Sigmoid colon (tissue), 4 donors: ENCODE results near the gene TUFM.

Experiments used
- EP300 ChIP-seq, 4 donors: sonication (generic); formaldehyde crosslinking; IDR thresholded peaks; one replicate each; pipeline ENCODE4 v1.6.1; 2017; ENCODE audit warnings: antibody characterized with exemption in 4 of 4
- POLR2A ChIP-seq, 2 donors: fragments of 450-650 bp; IDR thresholded peaks; one replicate each; pipeline ENCODE4 v1.6.1; 2016; ENCODE audit warnings: antibody characterized with exemption in 2 of 2, mild to moderate bottlenecking in 2 of 2, moderate library complexity in 2 of 2
- TF ChIP-seq, protein P1 (sequence below), 4 experiments: fragments of 450-650 bp in 3 of 4; fragments of 200-600 bp in 1 of 4; IDR thresholded peaks; one replicate each; pipeline ENCODE4 v1.5.1; 2016 to 2019; ENCODE audit warnings: antibody characterized with exemption in 4 of 4, mild to moderate bottlenecking in 3 of 4, moderate library complexity in 2 of 4

GRCh38 chr16:28869201-28869600, 23.1 kb upstream of the TUFM start:
- TF ChIP-seq, protein P1, sequence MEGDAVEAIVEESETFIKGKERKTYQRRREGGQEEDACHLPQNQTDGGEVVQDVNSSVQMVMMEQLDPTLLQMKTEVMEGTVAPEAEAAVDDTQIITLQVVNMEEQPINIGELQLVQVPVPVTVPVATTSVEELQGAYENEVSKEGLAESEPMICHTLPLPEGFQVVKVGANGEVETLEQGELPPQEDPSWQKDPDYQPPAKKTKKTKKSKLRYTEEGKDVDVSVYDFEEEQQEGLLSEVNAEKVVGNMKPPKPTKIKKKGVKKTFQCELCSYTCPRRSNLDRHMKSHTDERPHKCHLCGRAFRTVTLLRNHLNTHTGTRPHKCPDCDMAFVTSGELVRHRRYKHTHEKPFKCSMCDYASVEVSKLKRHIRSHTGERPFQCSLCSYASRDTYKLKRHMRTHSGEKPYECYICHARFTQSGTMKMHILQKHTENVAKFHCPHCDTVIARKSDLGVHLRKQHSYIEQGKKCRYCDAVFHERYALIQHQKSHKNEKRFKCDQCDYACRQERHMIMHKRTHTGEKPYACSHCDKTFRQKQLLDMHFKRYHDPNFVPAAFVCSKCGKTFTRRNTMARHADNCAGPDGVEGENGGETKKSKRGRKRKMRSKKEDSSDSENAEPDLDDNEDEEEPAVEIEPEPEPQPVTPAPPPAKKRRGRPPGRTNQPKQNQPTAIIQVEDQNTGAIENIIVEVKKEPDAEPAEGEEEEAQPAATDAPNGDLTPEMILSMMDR (IDR thresholded peaks at IDR 0.05): no peak
- no peak for TF ChIP-seq POLR2A (IDR thresholded peaks at IDR 0.05)
- TF ChIP-seq EP300 (IDR thresholded peaks at IDR 0.05): no peak
